NB4 (cell line): ENCODE measurements around the gene FAM20B.

Experiments
- DNase-seq: peaks from one replicate; pipeline ENCODE4 v3.0.0; 2010; ENCODE audit warnings: low read depth
- H3K4me3 ChIP-seq: one replicate; pipeline ENCODE4 v1.5.1; 2011; ENCODE audit warnings: mild to moderate bottlenecking, low read depth, low read length, moderate library complexity
- MYC ChIP-seq: IDR thresholded peaks from 2 replicates; pipeline ENCODE4 v1.6.1; 2011; ENCODE audit warnings: low read depth, low read length
- POLR2A ChIP-seq: IDR thresholded peaks from 2 replicates; pipeline ENCODE4 v1.6.1; 2011; ENCODE audit warnings: mild to moderate bottlenecking; ENCODE audit not compliant: insufficient read length; ENCODE audit errors: extremely low read depth
- TF ChIP-seq, protein P1 (sequence below): IDR thresholded peaks from 2 replicates; pipeline ENCODE4 v1.6.1; 2011; ENCODE audit warnings: low read depth, low read length
- TF ChIP-seq, protein P2 (sequence below): IDR thresholded peaks from one replicate; pipeline ENCODE4 v1.5.1; 2012; ENCODE audit warnings: low read depth, low read length

Gene FAM20B

DNA sequence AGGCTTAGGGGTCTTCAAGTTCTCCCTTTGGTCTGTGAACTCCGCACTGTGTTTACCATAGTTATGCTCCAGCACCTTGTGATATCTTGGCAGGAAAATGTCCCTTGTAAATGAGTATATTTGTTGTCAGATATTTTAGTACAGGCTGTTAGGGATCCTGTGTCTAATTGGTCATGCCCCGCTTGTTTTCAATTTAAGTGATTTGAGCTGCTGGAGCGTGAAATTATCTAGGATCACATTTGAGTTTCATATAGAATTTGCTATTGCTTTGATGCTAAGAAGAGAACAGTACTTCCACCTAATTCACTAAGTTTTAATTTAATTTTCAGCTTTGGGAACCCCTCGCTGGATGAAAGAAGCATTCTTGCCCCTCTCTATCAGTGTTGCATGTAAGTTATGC lies 40.8 kb downstream of the FAM20B start:
- no peak overlapping the region for H3K4me3 ChIP-seq
- no peak for DNase-seq
- TF ChIP-seq MYC, result no peak
- TF ChIP-seq, protein P1, sequence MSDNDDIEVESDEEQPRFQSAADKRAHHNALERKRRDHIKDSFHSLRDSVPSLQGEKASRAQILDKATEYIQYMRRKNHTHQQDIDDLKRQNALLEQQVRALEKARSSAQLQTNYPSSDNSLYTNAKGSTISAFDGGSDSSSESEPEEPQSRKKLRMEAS, result no peak

DNA sequence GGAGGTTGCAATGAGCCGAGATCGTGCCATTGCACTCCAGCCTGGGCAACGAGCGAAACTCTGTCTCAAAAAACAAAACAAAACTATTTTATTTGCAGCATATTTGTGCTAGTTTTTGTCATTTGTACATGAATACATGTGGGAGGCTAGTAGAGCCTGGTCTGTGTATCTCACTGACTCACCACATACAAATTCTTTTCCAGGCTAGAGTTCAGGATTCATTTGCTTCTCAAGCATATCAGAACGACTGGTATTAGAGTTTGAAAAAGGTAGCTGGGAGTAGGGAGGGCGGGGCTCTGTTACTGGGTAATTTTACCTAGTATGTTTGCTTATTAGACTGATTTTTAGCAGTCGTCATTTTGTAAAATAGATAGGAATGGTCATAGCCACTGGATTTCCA lies 51.7 kb downstream of the FAM20B start:
- no peak for DNase-seq
- H3K4me3 ChIP-seq, result no peak overlapping the region
- TF ChIP-seq, protein P2, sequence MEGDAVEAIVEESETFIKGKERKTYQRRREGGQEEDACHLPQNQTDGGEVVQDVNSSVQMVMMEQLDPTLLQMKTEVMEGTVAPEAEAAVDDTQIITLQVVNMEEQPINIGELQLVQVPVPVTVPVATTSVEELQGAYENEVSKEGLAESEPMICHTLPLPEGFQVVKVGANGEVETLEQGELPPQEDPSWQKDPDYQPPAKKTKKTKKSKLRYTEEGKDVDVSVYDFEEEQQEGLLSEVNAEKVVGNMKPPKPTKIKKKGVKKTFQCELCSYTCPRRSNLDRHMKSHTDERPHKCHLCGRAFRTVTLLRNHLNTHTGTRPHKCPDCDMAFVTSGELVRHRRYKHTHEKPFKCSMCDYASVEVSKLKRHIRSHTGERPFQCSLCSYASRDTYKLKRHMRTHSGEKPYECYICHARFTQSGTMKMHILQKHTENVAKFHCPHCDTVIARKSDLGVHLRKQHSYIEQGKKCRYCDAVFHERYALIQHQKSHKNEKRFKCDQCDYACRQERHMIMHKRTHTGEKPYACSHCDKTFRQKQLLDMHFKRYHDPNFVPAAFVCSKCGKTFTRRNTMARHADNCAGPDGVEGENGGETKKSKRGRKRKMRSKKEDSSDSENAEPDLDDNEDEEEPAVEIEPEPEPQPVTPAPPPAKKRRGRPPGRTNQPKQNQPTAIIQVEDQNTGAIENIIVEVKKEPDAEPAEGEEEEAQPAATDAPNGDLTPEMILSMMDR, result no peak
- TF ChIP-seq MYC, result no peak
- TF ChIP-seq, protein P1, result no peak
- no peak for TF ChIP-seq POLR2A

DNA sequence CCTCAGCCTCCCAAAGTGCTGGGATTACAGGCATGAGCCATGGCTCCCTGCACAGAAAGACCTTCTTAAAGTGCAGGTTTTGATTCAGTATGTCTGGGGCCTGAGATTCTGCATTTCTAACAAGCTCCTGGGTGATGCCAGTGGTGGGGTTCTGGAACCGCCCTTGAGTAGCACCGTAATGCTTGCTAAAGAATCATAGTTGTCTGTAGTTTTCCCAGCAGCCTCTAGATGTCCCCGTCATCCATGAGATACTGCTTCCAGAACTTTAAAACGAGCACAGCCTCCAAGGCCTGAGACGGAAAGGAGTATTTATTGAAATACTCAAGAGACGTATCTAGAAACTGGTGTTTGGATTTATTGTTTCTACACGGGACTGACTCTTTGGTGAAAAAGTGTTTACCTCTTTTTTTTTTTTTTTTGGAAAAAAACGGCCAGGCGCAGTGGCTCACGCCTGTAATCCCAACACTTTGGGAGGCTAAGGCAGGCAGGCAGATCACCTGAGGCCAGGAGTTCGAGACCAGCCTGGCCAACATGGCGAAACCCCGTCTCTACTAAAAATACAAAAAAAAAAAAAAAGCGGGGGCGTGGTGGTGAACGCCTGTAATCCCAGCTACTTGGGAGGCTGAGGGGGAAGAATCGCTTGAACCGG lies 53.5 kb downstream of the FAM20B start:
- TF ChIP-seq, protein P1, result no peak
- TF ChIP-seq MYC, result no peak
- no peak for TF ChIP-seq POLR2A
- TF ChIP-seq, protein P2, result peak; percentile 70
- H3K4me3 ChIP-seq, result no peak overlapping the region

DNA sequence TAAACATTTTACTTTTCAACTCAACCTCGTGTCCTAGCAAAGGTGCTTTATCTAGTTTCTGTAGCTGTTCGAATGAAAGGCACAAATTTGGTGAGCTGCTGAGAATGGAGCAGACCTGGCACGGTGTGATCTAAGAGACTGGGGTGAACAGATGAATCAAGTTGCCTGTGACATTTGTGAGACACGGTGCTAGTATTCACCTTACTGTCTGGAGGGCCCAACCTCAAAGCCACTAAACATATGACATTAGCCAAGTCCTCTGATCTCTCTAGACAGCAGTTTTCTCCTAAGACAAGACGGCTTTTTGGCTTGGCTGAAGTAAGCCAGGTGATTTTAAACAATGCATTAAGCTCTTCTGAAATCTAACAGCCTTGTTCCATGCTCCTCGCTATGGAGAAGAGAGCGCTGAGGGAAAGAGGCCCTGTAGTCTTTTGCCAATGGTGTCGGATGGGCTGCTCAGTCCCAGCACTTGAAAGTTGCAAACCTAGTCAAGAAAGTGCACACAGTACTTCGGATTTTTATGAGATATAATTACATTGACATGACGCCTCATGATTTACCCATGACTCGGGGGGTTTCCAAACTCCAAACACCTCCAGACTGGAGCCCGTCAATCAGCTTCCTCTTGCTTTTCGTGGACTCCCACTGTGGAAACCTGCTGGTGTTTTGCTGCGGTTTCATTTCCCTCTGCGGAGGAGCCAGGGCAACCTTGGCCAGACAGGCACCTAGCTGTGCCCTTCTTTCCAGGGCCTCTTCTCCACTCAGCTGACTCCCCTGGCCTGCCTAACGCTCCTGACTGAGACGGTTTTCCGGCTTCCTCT lies 55.4 kb downstream of the FAM20B start:
- no peak for DNase-seq
- H3K4me3 ChIP-seq, result peak overlapping the region; percentile 78
- TF ChIP-seq, protein P2, result no peak
- TF ChIP-seq, protein P1, result no peak
- TF ChIP-seq POLR2A, result no peak
- no peak for TF ChIP-seq MYC

More for the DNA sequence above, 53.5 kb downstream of the FAM20B start:
- peak; percentile 83 for DNase-seq

DNA sequence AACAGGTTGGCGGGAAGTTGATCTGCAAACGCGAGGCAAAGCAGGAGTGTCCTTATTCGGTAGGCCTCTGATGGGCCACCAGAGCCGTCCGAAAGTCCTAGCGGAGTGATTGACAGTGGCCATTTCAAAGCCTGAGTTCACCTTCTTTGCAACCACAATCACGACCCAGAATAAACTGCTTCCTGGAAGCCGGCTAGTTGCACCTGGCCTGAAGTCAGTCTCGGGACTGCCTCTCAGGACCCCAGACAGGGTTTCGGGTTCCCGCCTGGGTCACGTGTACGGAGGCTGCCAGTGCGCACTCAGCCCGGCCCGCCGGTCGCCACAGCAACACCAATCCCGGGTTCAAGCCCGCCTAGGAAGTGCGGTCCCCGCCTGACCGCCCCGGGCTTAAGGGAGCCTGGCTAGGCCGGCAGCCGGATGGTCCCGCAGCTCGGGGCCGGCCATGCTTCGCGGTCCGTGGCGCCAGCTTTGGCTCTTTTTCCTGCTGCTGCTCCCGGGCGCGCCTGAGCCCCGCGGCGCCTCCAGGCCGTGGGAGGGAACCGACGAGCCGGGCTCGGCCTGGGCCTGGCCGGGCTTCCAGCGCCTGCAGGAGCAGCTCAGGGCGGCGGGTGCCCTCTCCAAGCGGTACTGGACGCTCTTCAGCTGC lies 56.1 kb downstream of the FAM20B start, which contains the start of gene TOR3A:
Gene TOR3A (plus strand): TSS at position 384 of the 646 bp plus-strand sequence. CDS start 59 bp downstream, at position 443.
- H3K4me3 ChIP-seq, result peak within 1 kb of the TSS; percentile 78
- peak; percentile 92 for DNase-seq
- TF ChIP-seq, protein P1, result 0 out of 2 replicates have a peak, but pooled peaks have one; percentile 55
- TF ChIP-seq POLR2A, result peak; percentile 52
- TF ChIP-seq, protein P2, result no peak
- TF ChIP-seq MYC, result no peak
